GM12875 (cell line): Measurements from ENCODE around the gene NDUFB2.

Experiments
- H3K4me3 ChIP-seq: one replicate; pipeline ENCODE4 v1.5.1; 2011; ENCODE audit warnings: low read depth, low read length, control low read depth
- TF ChIP-seq, protein P1 (sequence below): IDR thresholded peaks from 2 replicates; pipeline ENCODE4 v1.5.1; 2011; ENCODE audit warnings: low read depth, mild to moderate bottlenecking, control low read depth, inconsistent platforms, low read length, moderate library complexity, borderline replicate concordance; ENCODE audit not compliant: insufficient read depth

The NDUFB2 gene

DNA sequence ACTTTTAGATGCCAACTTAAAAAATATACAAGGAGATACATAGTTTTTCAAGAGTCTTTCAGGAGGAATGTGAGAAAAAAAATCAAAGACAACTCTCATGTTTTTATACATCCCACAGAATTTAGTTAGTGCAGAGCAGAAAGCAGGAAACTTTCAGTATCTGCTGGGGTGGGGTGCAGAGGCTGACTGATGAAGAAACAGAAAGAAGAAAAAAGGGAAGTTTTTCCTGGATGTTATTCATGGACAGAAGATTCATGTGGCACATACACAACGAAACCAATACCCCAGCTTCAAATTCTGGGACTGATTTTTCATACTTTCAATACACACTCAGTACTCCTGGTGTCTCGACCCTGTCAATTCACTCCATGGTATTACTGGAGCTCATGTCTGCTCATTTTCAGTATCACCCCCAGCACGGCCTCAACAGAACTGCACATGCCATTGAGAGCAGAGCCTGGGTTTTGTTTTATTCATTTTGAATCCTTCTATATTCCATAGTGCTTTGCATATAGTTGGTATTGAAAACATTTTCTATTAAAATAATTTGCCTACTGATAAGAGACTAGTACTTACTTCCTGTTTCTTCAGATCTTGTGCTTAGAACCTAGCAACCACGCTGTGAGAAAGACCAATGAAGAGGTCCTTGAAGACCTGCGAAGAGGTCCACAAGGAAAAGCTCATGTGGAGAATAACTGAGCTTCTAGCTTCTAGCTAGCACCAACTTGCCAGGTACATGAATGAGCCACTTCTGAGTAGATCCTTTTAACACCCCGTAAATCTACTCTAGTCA lies 49.0 kb downstream of the NDUFB2 start:
- no peak overlapping the region for H3K4me3 ChIP-seq
- TF ChIP-seq, protein P1, sequence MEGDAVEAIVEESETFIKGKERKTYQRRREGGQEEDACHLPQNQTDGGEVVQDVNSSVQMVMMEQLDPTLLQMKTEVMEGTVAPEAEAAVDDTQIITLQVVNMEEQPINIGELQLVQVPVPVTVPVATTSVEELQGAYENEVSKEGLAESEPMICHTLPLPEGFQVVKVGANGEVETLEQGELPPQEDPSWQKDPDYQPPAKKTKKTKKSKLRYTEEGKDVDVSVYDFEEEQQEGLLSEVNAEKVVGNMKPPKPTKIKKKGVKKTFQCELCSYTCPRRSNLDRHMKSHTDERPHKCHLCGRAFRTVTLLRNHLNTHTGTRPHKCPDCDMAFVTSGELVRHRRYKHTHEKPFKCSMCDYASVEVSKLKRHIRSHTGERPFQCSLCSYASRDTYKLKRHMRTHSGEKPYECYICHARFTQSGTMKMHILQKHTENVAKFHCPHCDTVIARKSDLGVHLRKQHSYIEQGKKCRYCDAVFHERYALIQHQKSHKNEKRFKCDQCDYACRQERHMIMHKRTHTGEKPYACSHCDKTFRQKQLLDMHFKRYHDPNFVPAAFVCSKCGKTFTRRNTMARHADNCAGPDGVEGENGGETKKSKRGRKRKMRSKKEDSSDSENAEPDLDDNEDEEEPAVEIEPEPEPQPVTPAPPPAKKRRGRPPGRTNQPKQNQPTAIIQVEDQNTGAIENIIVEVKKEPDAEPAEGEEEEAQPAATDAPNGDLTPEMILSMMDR = no peak

DNA sequence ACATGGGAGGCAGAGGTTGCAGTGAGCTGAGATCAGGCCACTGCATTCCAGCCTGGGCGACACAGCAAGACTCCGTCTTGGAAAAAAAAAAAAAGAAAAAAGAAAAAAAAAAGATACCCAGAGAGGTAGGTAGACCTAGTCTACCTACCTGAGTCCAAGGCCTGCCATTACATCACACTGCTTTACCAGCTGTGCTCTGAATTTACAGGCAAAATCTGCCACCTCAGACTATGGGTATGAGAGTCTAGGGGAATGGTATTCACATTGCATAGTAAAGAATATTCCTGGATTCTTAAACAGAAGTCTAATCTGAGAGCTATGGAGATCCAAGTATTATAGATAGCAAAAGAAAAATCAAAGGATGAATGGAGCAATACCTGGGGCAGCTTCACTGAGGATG lies 50.2 kb downstream of the NDUFB2 start:
- TF ChIP-seq, protein P1 = no peak
- H3K4me3 ChIP-seq = no peak overlapping the region

DNA sequence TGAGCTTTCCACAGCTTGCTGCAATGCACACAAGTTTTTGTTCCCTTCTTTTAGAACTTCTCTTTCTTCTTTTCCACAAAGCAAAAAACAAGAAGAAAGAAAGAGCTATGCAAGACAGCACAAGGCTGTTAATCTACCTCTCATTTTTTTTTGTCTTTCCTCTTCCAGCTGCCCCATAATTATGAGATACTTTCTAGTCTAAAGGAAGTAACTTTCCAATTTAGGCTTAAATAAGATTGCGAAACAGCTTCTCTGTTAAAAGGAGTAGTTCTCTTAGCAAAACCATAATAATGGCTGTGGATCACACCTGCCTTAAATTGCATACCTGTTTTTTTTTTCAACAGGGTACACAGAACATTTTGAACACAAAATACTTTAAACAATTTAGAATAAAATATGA lies 56.0 kb downstream of the NDUFB2 start:
- no peak overlapping the region for H3K4me3 ChIP-seq
- TF ChIP-seq, protein P1 = no peak

DNA sequence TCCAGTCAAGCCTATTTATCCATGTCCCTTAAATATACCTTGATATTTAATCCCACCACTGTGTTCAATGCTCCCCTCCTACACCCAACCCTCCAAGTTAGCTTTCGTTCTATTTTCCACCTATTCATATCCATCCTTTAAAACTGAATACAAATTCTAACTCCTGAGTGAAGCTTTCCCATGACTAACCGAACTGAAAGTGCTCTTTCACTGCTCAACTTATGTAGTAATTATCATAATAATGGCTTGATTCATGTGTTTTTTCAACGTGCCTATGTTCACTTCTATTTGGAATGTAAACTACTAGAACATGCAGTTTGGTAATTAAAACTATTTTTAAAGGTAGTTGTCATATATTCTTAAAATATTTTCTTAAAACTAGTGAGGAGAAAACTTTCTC lies 58.0 kb downstream of the NDUFB2 start:
- no peak overlapping the region for H3K4me3 ChIP-seq
- TF ChIP-seq, protein P1 = no peak
